Smooth muscle cell (in vitro differentiated cells): ENCODE measurements around the gene SSNA1. TPM values are rescaled to one million over a fixed set of nuclear protein-coding genes. Genes with fewer than 3 reads are reported as not detected.

Experiments
- DNase-seq: peaks from one replicate; lab custom pipeline; 2025; ENCODE audit not compliant: unreplicated experiment; lab: John Stamatoyannopoulos, UW
- H2AFZ ChIP-seq: fragments of 200-600 bp; sonication (generic); 2 replicates; pipeline ENCODE4 v1.6.0; 2016; ENCODE audit warnings: antibody characterized with exemption, low read depth, mild to moderate bottlenecking
- H3F3A ChIP-seq: fragments of 200-600 bp; sonication (generic); 2 replicates; pipeline ENCODE4 v1.6.0; 2017; ENCODE audit warnings: antibody characterized with exemption, low read depth
- H3K27ac ChIP-seq: fragments of 200-600 bp; sonication (generic); 2 replicates; pipeline ENCODE4 v1.5.1; 2016; ENCODE audit warnings: low read depth, mild to moderate bottlenecking
- H3K27me3 ChIP-seq: fragments of 200-600 bp; sonication (generic); 2 replicates; pipeline ENCODE4 v1.6.1; 2016; ENCODE audit warnings: low read depth, mild to moderate bottlenecking
- H3K36me3 ChIP-seq: fragments of 200-600 bp; sonication (generic); 2 replicates; pipeline ENCODE4 v1.5.1; 2016; ENCODE audit warnings: low read depth
- H3K4me1 ChIP-seq: fragments of 200-600 bp; sonication (generic); 2 replicates; pipeline ENCODE4 v1.5.1; 2016; ENCODE audit warnings: low read depth
- H3K4me2 ChIP-seq: fragments of 200-600 bp; sonication (generic); 2 replicates; pipeline ENCODE4 v1.6.0; 2016; ENCODE audit warnings: mild to moderate bottlenecking
- H3K4me3 ChIP-seq: fragments of 200-600 bp; sonication (generic); 2 replicates; pipeline ENCODE4 v1.5.1; 2016; ENCODE audit warnings: mild to moderate bottlenecking
- H3K79me2 ChIP-seq: fragments of 200-600 bp; sonication (generic); 2 replicates; pipeline ENCODE4 v1.6.0; 2016; ENCODE audit warnings: low read depth, mild to moderate bottlenecking
- H3K9ac ChIP-seq: fragments of 200-600 bp; sonication (generic); 2 replicates; pipeline ENCODE4 v1.6.0; 2016; ENCODE audit warnings: low read depth
- H3K9me3 ChIP-seq: fragments of 200-600 bp; sonication (generic); replicated peaks from 2 replicates; pipeline ENCODE4 v1.5.1; 2016; ENCODE audit warnings: low read depth
- H4K20me1 ChIP-seq: fragments of 200-600 bp; sonication (generic); 2 replicates; pipeline ENCODE4 v1.6.0; 2016; ENCODE audit warnings: low read depth
- WGBS: methylation state at CpG from one replicate; pipeline ENCODE4 v1.1.7; 2016; ENCODE audit warnings: low lambda C conversion rate; 5-methylcytosine and 5-hydroxymethylcytosine counted together
- polyA plus RNA-seq: library from polyadenylated mRNA; unstranded; fragments of >200 nt; fragmentation: Nextera tagmentation; extraction: Ambion mirVana; gene quantifications from 2 replicates; pipeline ENCODE4 v1.2.1, GENCODE V29; 2016
- total RNA-seq: library from RNA; depleted of rRNA; stranded (reverse); fragments of >200 nt; gene quantifications from 2 replicates; pipeline ENCODE4 v1.2.3, GENCODE V29; 2014
- TF ChIP-seq, protein P1 (sequence below): fragments of 200-600 bp; sonication (generic); IDR thresholded peaks from 2 replicates; pipeline ENCODE4 v1.5.1; 2017; ENCODE audit warnings: borderline replicate concordance, mild to moderate bottlenecking, antibody characterized with exemption; ENCODE audit not compliant: insufficient read depth, poor library complexity, severe bottlenecking

The SSNA1 gene
- total and polyA plus RNA-seq, 2 experiments from 2014 or later, result 69.5 to 84.9 TPM

DNA sequence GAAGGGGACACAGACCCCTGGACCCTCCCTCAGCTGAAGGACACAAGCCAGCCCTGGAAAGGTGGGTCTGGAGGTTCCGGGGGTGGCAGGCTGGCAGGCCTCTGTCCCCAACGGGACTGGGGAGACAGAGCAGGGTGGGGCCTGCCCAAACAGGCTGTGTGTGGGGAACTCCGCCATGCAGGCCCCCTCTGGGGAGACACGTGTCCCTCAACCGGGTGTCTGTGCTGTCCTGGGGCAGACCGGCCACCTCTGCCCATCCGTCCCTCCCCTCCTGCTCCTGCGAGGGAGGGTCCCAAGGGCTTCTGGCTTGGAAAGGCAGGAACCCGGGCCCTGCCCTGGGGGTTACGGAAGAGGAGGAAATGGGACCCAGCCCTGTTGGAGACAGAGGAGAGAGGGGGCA, 43.6 kb downstream of the SSNA1 start:
- H2AFZ ChIP-seq, result no peak overlapping the region

DNA sequence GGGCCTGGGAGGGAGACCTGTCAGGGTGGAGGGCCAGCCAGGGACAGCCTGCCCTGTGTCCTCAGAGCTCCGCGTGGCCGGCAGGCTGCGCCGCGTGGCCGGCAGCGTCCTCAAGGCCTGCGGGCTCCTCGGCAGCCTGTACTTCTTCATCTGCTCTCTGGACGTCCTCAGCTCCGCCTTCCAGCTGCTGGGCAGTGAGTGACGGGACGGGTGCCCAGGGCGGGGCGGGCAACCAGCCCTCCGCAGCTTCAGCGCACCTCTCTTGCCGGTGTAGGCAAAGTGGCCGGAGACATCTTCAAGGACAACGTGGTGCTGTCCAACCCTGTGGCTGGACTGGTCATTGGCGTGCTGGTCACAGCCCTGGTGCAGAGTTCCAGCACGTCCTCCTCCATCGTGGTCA, 44.0 kb downstream of the SSNA1 start:
- Histone ChIP-seq H3K9me3 (no peaks in the 10 kb centered on the region), H3K4me1 (peaks cover 7% of the 10 kb centered on the region), H3K27me3 (no peaks in the 10 kb centered on the region), H2AFZ (no peak overlapping the region), H3K4me3 (no peak overlapping the region), H3K36me3 (no peaks in the 10 kb centered on the region), H3F3A (no peaks in the 10 kb centered on the region), H3K79me2 (no peaks in the 10 kb centered on the region), H3K4me2 (no peak overlapping the region), H3K9ac (no peak overlapping the region), H4K20me1 (peaks cover 12% of the 10 kb centered on the region), H3K27ac (no peak overlapping the region)
- TF ChIP-seq, protein P1, sequence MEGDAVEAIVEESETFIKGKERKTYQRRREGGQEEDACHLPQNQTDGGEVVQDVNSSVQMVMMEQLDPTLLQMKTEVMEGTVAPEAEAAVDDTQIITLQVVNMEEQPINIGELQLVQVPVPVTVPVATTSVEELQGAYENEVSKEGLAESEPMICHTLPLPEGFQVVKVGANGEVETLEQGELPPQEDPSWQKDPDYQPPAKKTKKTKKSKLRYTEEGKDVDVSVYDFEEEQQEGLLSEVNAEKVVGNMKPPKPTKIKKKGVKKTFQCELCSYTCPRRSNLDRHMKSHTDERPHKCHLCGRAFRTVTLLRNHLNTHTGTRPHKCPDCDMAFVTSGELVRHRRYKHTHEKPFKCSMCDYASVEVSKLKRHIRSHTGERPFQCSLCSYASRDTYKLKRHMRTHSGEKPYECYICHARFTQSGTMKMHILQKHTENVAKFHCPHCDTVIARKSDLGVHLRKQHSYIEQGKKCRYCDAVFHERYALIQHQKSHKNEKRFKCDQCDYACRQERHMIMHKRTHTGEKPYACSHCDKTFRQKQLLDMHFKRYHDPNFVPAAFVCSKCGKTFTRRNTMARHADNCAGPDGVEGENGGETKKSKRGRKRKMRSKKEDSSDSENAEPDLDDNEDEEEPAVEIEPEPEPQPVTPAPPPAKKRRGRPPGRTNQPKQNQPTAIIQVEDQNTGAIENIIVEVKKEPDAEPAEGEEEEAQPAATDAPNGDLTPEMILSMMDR, result no peak
- no peak for DNase-seq
- 95% methylated on average over 24 of the region's 24 CpGs for WGBS

More for the DNA sequence above, 43.6 kb downstream of the SSNA1 start:
- H3F3A ChIP-seq, result no peaks in the 10 kb centered on the region
- H3K27me3 ChIP-seq, result no peaks in the 10 kb centered on the region
- DNase-seq, result no peak
- no peak overlapping the region for H3K9ac ChIP-seq
- TF ChIP-seq, protein P1, result no peak
- H3K9me3 ChIP-seq, result no peaks in the 10 kb centered on the region
- H3K27ac ChIP-seq, result no peak overlapping the region
- no peak overlapping the region for H3K4me2 ChIP-seq
- no peaks in the 10 kb centered on the region for H3K36me3 ChIP-seq
- 93% methylated on average over 10 of the region's 10 CpGs for WGBS
- peaks cover 11% of the 10 kb centered on the region for H4K20me1 ChIP-seq
- no peak overlapping the region for H3K4me3 ChIP-seq
- peaks cover 7% of the 10 kb centered on the region for H3K4me1 ChIP-seq
- H3K79me2 ChIP-seq, result no peaks in the 10 kb centered on the region

GRCh38 chr9:137233143-137233980, 44.9 kb downstream of the SSNA1 start:
- H3K27ac ChIP-seq, result no peak overlapping the region
- WGBS, result 91% methylated on average over 19 of the region's 40 CpGs
- H3K79me2 ChIP-seq, result peaks cover 1% of the 10 kb centered on the region
- H3K36me3 ChIP-seq, result no peaks in the 10 kb centered on the region
- H3K27me3 ChIP-seq, result no peaks in the 10 kb centered on the region
- H3K4me3 ChIP-seq, result no peak overlapping the region
- no peaks in the 10 kb centered on the region for H3K9me3 ChIP-seq
- DNase-seq, result no peak
- H3K4me2 ChIP-seq, result no peak overlapping the region
- H3F3A ChIP-seq, result no peaks in the 10 kb centered on the region
- TF ChIP-seq, protein P1, result no peak
- H4K20me1 ChIP-seq, result peaks cover 16% of the 10 kb centered on the region
- H3K9ac ChIP-seq, result no peak overlapping the region
- peaks cover 7% of the 10 kb centered on the region for H3K4me1 ChIP-seq
- H2AFZ ChIP-seq, result no peak overlapping the region
